Effector CD4-positive, alpha-beta T cell (primary cell): ENCODE measurements around the gene CNOT2.

Source experiments
- DNase-seq: peaks from one replicate; pipeline ENCODE4 v3.0.0-alpha.2; 2020
- total RNA-seq: gene quantifications from one replicate; lab custom pipeline; 2026; lab: John Stamatoyannopoulos, UW

Gene CNOT2
- total RNA-seq = 215 reads per million, percentile 93 among the genes with 10 or more reads in this experiment

GRCh38 chr12:70242695-70243509 is at the start of gene CNOT2:
Gene CNOT2 (plus strand): TSS chr12:70243433. CDS start chr12:70278227, 34,794 bp downstream.
- peak; percentile 89 for DNase-seq

GRCh38 chr12:70194076-70194475 is 49.2 kb upstream of the CNOT2 start:
- no peak for DNase-seq

- no peak for DNase-seq
Measured at GRCh38 chr12:70196811-70197281, 46.4 kb upstream of the CNOT2 start.

- DNase-seq = no peak
Measured at GRCh38 chr12:70197345-70197744, 45.9 kb upstream of the CNOT2 start.

GRCh38 chr12:70213707-70214106 is 29.5 kb upstream of the CNOT2 start:
- DNase-seq = no peak

- no peak for DNase-seq
Measured at GRCh38 chr12:70214972-70215617, 28.1 kb upstream of the CNOT2 start.

- DNase-seq = no peak
Measured at GRCh38 chr12:70217416-70217815, 25.8 kb upstream of the CNOT2 start.

GRCh38 chr12:70221626-70222025 is 21.6 kb upstream of the CNOT2 start:
- no peak for DNase-seq

- DNase-seq = no peak
Measured at GRCh38 chr12:70227911-70228310, 15.3 kb upstream of the CNOT2 start.

- DNase-seq = no peak
Measured at GRCh38 chr12:70230934-70231606, 12.2 kb upstream of the CNOT2 start.

- no peak for DNase-seq
Measured at GRCh38 chr12:70236990-70237389, 6.2 kb upstream of the CNOT2 start.

- no peak for DNase-seq
Measured at GRCh38 chr12:70240673-70241072, 2.6 kb upstream of the CNOT2 start.

GRCh38 chr12:70241845-70242244 is 1.4 kb upstream of the CNOT2 start:
- no peak for DNase-seq

- peak; percentile 62 for DNase-seq
Measured at GRCh38 chr12:70243510-70244371, 508 bp downstream of the CNOT2 start.

- no peak for DNase-seq
Measured at GRCh38 chr12:70244409-70244808, 1.2 kb downstream of the CNOT2 start.

GRCh38 chr12:70245458-70245857 is 2.2 kb downstream of the CNOT2 start:
- no peak for DNase-seq

- DNase-seq = no peak
Measured at GRCh38 chr12:70246580-70246979, 3.3 kb downstream of the CNOT2 start.

- DNase-seq = no peak
Measured at GRCh38 chr12:70247653-70248199, 4.5 kb downstream of the CNOT2 start.

GRCh38 chr12:70248876-70249275 is 5.6 kb downstream of the CNOT2 start:
- no peak for DNase-seq

GRCh38 chr12:70249903-70250302 is 6.7 kb downstream of the CNOT2 start:
- no peak for DNase-seq

GRCh38 chr12:70251226-70251625 is 8.0 kb downstream of the CNOT2 start:
- DNase-seq = no peak

- no peak for DNase-seq
Measured at GRCh38 chr12:70251661-70252060, 8.4 kb downstream of the CNOT2 start.
